IMR-90 (cell line): ENCODE measurements around the gene JMJD7. TPM values are rescaled to one million over a fixed set of nuclear protein-coding genes. Genes with fewer than 3 reads are reported as not detected.

Experiments
- ATAC-seq: fragments of 200-7000 bp; cut with Tn5 transposase; 2 replicates; pipeline ENCODE4 v1.9.1; 2020; ENCODE audit warnings: low read depth, mild to moderate bottlenecking, moderate library complexity
- BruUV-seq: library from RNA; stranded (reverse); fragments of 400-500 nt; replicated peaks from 2 replicates; lab custom pipeline; 2021; lab: Mats Ljungman, UMichigan
- CTCF ChIA-PET: fragments of 300-600 bp; formaldehyde crosslinking; extraction: SDS; loops from one replicate; lab custom pipeline; 2021; ENCODE audit warnings: antibody characterized with exemption; lab: Yijun Ruan, JAX
- POLR2A ChIA-PET: fragments of 300-600 bp; sonication (Branson Sonifier 250); formaldehyde crosslinking; loops from one replicate; lab custom pipeline; 2022; ENCODE audit warnings: antibody characterized with exemption; ENCODE audit not compliant: unreplicated experiment; lab: Charles Lee
- DNase-seq: peaks from one replicate; pipeline ENCODE4 v3.0.0; 2013
- H2AFZ ChIP-seq: replicated peaks from 2 replicates; pipeline ENCODE3; 2013; ENCODE audit warnings: low read length, mild to moderate bottlenecking; ENCODE audit not compliant: poor library complexity
- H2AK5ac ChIP-seq: 2 replicates; pipeline ENCODE4 v1.6.1; 2013; ENCODE audit warnings: low read depth, low read length, inconsistent platforms
- H2AK9ac ChIP-seq: replicated peaks from 2 replicates; pipeline ENCODE3; 2013; ENCODE audit warnings: mild to moderate bottlenecking, low read depth, low read length, moderate library complexity; ENCODE audit not compliant: poor library complexity
- H2BK120ac ChIP-seq: 2 replicates; pipeline ENCODE4 v1.6.1; 2013; ENCODE audit warnings: low read depth, low read length, inconsistent platforms
- H2BK15ac ChIP-seq: 3 replicates; pipeline ENCODE4 v1.6.1; 2013; ENCODE audit warnings: low read depth, low read length, inconsistent platforms
- H2BK20ac ChIP-seq: 2 replicates; pipeline ENCODE4 v1.6.1; 2013; ENCODE audit warnings: low read depth, mild to moderate bottlenecking, inconsistent platforms, low read length, moderate library complexity
- H2BK5ac ChIP-seq: 2 replicates; pipeline ENCODE4 v1.6.1; 2013; ENCODE audit warnings: mild to moderate bottlenecking, low read depth, low read length, inconsistent platforms; ENCODE audit not compliant: poor library complexity, severe bottlenecking
- H3K14ac ChIP-seq: replicated peaks from 2 replicates; pipeline ENCODE4 v1.6.1; 2013; ENCODE audit warnings: low read depth, low read length, inconsistent platforms
- H3K18ac ChIP-seq: 2 replicates; pipeline ENCODE4 v1.6.1; 2013; ENCODE audit warnings: low read depth, low read length, control low read depth
- H3K23ac ChIP-seq: 2 replicates; pipeline ENCODE4 v1.6.1; 2013; ENCODE audit warnings: low read depth, low read length, inconsistent platforms
- H3K27ac ChIP-seq: 2 replicates; pipeline ENCODE4 v1.5.1; 2013; ENCODE audit warnings: mild to moderate bottlenecking, control low read depth, low read length; ENCODE audit not compliant: insufficient read depth
- H3K27me3 ChIP-seq: 2 replicates; pipeline ENCODE4 v1.6.1; 2013; ENCODE audit warnings: low read length; ENCODE audit not compliant: control insufficient read depth, insufficient read depth
- H3K36me3 ChIP-seq: 2 replicates; pipeline ENCODE4 v1.6.1; 2013; ENCODE audit warnings: low read length, mixed read lengths; ENCODE audit not compliant: control insufficient read depth, insufficient read depth
- H3K4ac ChIP-seq: 2 replicates; pipeline ENCODE4 v1.6.1; 2013; ENCODE audit warnings: low read depth, low read length, inconsistent platforms
- H3K4me1 ChIP-seq: 2 replicates; pipeline ENCODE4 v1.6.1; 2013; ENCODE audit warnings: low read length, mixed read lengths; ENCODE audit not compliant: control insufficient read depth, insufficient read depth
- H3K4me2 ChIP-seq: 2 replicates; pipeline ENCODE4 v1.6.1; 2013; ENCODE audit warnings: low read depth, mild to moderate bottlenecking, control low read depth, low read length, moderate library complexity
- H3K4me3 ChIP-seq: 2 replicates; pipeline ENCODE4 v1.5.1; 2013; ENCODE audit warnings: low read depth, mild to moderate bottlenecking, control low read depth, low read length, moderate library complexity; ENCODE audit not compliant: insufficient read depth
- H3K56ac ChIP-seq: 2 replicates; pipeline ENCODE4 v1.6.1; 2013; ENCODE audit warnings: low read length, inconsistent platforms; ENCODE audit not compliant: insufficient read depth; ENCODE audit errors: extremely low read depth
- H3K79me1 ChIP-seq, 2 experiments: 2 replicates each; pipeline ENCODE4 v1.6.1; 2013; ENCODE audit warnings: low read length in 2 of 2, inconsistent platforms in 1 of 2, low read depth in 1 of 2
- H3K9ac ChIP-seq: 2 replicates; pipeline ENCODE4 v1.6.1; 2013; ENCODE audit warnings: low read depth, low read length, control low read depth
- H3K9me1 ChIP-seq: 2 replicates; pipeline ENCODE4 v1.6.1; 2013; ENCODE audit warnings: low read length, inconsistent platforms; ENCODE audit not compliant: insufficient read depth
- H3K9me3 ChIP-seq: 2 replicates; pipeline ENCODE4 v1.6.1; 2013; ENCODE audit warnings: low read length; ENCODE audit not compliant: control insufficient read depth, insufficient read depth
- H4K20me1 ChIP-seq: 2 replicates; pipeline ENCODE4 v1.6.1; 2013; ENCODE audit warnings: low read length, inconsistent platforms; ENCODE audit not compliant: insufficient read depth
- H4K5ac ChIP-seq: 2 replicates; pipeline ENCODE4 v1.6.1; 2013; ENCODE audit warnings: mild to moderate bottlenecking, low read depth, low read length, control low read depth
- H4K8ac ChIP-seq, 2 experiments: 2 replicates each; pipeline ENCODE4 v1.6.1; 2013; ENCODE audit warnings: low read depth in 2 of 2, low read length in 2 of 2, control low read depth in 1 of 2, inconsistent platforms in 1 of 2
- H4K91ac ChIP-seq: 2 replicates; pipeline ENCODE4 v1.6.1; 2013; ENCODE audit warnings: low read depth, low read length, inconsistent platforms; ENCODE audit not compliant: insufficient read depth
- BHLHE40 ChIP-seq: fragments of 150-350 bp; IDR thresholded peaks from 2 replicates; pipeline ENCODE4 v1.6.1; 2016; ENCODE audit warnings: mild to moderate bottlenecking, low read depth, low read length
- CEBPB ChIP-seq: IDR thresholded peaks from 2 replicates; pipeline ENCODE4 v1.6.1; 2012; ENCODE audit warnings: low read depth, low read length, improper control_type of control experiment
- CHD1 ChIP-seq: IDR thresholded peaks from 2 replicates; pipeline ENCODE4 v1.6.1; 2012; ENCODE audit warnings: low read depth, low read length, improper control_type of control experiment
- MAZ ChIP-seq: IDR thresholded peaks from 2 replicates; pipeline ENCODE4 v1.6.1; 2012; ENCODE audit warnings: low read depth, mild to moderate bottlenecking, low read length, improper control_type of control experiment, moderate library complexity, borderline replicate concordance
- NFE2L2 ChIP-seq: fragments of 150-350 bp; IDR thresholded peaks from 2 replicates; pipeline ENCODE4 v1.6.1; 2016; ENCODE audit warnings: low read depth, mild to moderate bottlenecking, low read length
- POLR2A ChIP-seq: IDR thresholded peaks from 2 replicates; pipeline ENCODE4 v1.6.1; 2012; ENCODE audit warnings: mild to moderate bottlenecking, low read depth, low read length
- RAD21 ChIP-seq: IDR thresholded peaks from 2 replicates; pipeline ENCODE4 v1.6.1; 2012; ENCODE audit warnings: low read length, improper control_type of control experiment
- RFX5 ChIP-seq: IDR thresholded peaks from 2 replicates; pipeline ENCODE4 v1.8.0; 2012; ENCODE audit warnings: low read depth, mild to moderate bottlenecking, low read length, moderate library complexity
- WGBS, 2 experiments: methylation state at CpG; one replicate each; pipeline versions ENCODE4 v1.1.5 to v1.1.7; 2013; ENCODE audit warnings: missing lambda C conversion rate in 2 of 2; ENCODE audit not compliant: insufficient read length in 1 of 2; ENCODE audit errors: extremely low coverage in 2 of 2; 5-methylcytosine and 5-hydroxymethylcytosine counted together
- dilution Hi-C: fragments of 300-500 bp; cut with HindIII; formaldehyde crosslinking; loops from one replicate; pipeline ENCODE4 v1.14.3; 2018; ENCODE audit warnings: low sequenced_read_pairs; ENCODE audit not compliant: unreplicated experiment
- in situ Hi-C: fragments of 300-500 bp; cut with MboI; formaldehyde crosslinking; loops from 3 replicates; pipeline ENCODE4 v1.14.3; 2019; ENCODE audit warnings: low sequenced_read_pairs, inconsistent platforms, mixed read lengths
- intact Hi-C: fragments of 100-400 bp; cut with micrococcal nuclease; formaldehyde crosslinking; loops from 2 replicates; pipeline ENCODE4 v1.10.0; 2022
- polyA plus RNA-seq, 3 experiments: library from polyadenylated mRNA; depleted of rRNA; stranded (reverse); fragments of >200 nt; gene quantifications; 2 replicates each; pipeline ENCODE4 v1.2.3, GENCODE V29; 2012; ENCODE audit warnings: low replicate concordance in 1 of 3
- total RNA-seq: library from RNA; depleted of rRNA; stranded (reverse); fragments of >200 nt; gene quantifications from 2 replicates; pipeline ENCODE4 v1.2.3, GENCODE V29; 2012

Gene JMJD7
- total and polyA plus RNA-seq, 2 of the 4 experiments (the other 2 are of a cell fraction): 5.0 to 6.3 TPM

DNA sequence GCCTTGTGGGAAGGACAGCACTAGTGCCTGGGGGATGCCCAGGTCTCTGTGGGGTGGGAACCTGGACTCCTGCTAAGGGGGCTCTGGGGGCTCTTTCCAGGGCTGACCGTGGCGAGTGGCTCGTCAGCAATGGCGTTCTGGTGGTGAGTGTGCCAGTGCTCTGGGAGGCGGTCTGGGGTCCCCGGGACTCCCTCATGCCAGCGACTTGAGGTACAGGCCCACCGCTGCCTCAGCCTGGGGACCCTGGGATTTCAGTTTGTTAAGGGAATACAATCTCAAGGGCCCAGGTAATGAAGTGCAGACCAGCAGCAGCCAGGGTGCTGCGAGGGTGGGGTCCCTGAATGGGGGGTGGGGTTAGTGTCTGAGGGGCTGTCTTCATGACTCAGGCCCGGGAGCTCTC lies 13.2 kb downstream of the JMJD7 start:
- ChIA-PET POLR2A (interaction anchor here (0.6 kb wide), 1 partner anchor 67 kb away, joined by 4 read pairs; no protein-coding TSS in a partner anchor), CTCF (no interaction called here)
- ATAC-seq (no peak), DNase-seq (no peak)
- no TSS peak for BruUV-seq
- no peak overlapping the region for H3K56ac ChIP-seq
- no peak overlapping the region for H2AK9ac ChIP-seq
- dilution Hi-C loops: no loop called here
- peaks cover 9% of the 10 kb centered on the region for H4K20me1 ChIP-seq
- intact Hi-C loops: no loop called here
- H4K91ac ChIP-seq: no peak overlapping the region
- H2AK5ac ChIP-seq: no peak overlapping the region
- peaks cover 0 to 3% of the 10 kb centered on the region in 2 experiments; a peak in 1 of 4 replicates for H3K79me1 ChIP-seq
- H4K5ac ChIP-seq: no peak overlapping the region
- H3K4me3 ChIP-seq: no peak overlapping the region
- no peak overlapping the region for H3K9ac ChIP-seq
- no peak overlapping the region for H4K8ac ChIP-seq
- H3K9me1 ChIP-seq: no peaks in the 10 kb centered on the region
- no peak overlapping the region for H3K14ac ChIP-seq
- H3K4ac ChIP-seq: no peak overlapping the region
- in situ Hi-C loops: no loop called here
- H3K18ac ChIP-seq: no peak overlapping the region
- no peak overlapping the region for H2BK15ac ChIP-seq
- H2BK5ac ChIP-seq: no peak overlapping the region
- H3K4me2 ChIP-seq: no peak overlapping the region
- H2BK120ac ChIP-seq: no peak overlapping the region
- no peaks in the 10 kb centered on the region for H3K9me3 ChIP-seq
- no peak overlapping the region for H3K23ac ChIP-seq
- no peak overlapping the region for H2BK20ac ChIP-seq
- H3K36me3 ChIP-seq: peaks cover 6% of the 10 kb centered on the region; the same call in 1 of the 2 replicates
- H3K4me1 ChIP-seq: no peaks in the 10 kb centered on the region
- H3K27me3 ChIP-seq: no peaks in the 10 kb centered on the region
- H2AFZ ChIP-seq: no peak overlapping the region
- TF ChIP-seq CHD1: no peak
- TF ChIP-seq CEBPB: no peak
- TF ChIP-seq RAD21: no peak
- TF ChIP-seq BHLHE40: no peak
- TF ChIP-seq MAZ: no peak
- TF ChIP-seq NFE2L2: no peak
- no peak for TF ChIP-seq RFX5
- TF ChIP-seq POLR2A: no peak
- 100% methylated on average over 8 of the region's 10 CpGs; no CpG with 5 or more reads in 1 of the 2 experiments for WGBS, 2 experiments
- no peak overlapping the region for H3K27ac ChIP-seq
